HepG2 (cell line): ENCODE results near the gene PSMA3. TPM values are rescaled to one million over a fixed set of nuclear protein-coding genes. Genes with fewer than 3 reads are reported as not detected.

Source experiments
- CCDC6 ChIP-seq: sonication (generic); formaldehyde crosslinking; IDR thresholded peaks from 2 replicates; pipeline ENCODE4 v1.8.1; 2022; ENCODE audit warnings: mild to moderate bottlenecking, missing genetic modification reagents, moderate library complexity
- ELF4 ChIP-seq: sonication (generic); formaldehyde crosslinking; IDR thresholded peaks from 2 replicates; pipeline ENCODE4 v1.5.0; 2020; ENCODE audit warnings: missing genetic modification reagents, mild to moderate bottlenecking, moderate library complexity, borderline replicate concordance
- FOSL1 ChIP-seq: sonication (generic); formaldehyde crosslinking; IDR thresholded peaks from 2 replicates; pipeline ENCODE4 v1.9.0; 2021; ENCODE audit warnings: missing genetic modification reagents, borderline replicate concordance
- HNRNPLL ChIP-seq: fragments of 200-400 bp; formaldehyde crosslinking; IDR thresholded peaks from 2 replicates; pipeline ENCODE4 v1.6.1; 2017; ENCODE audit warnings: mild to moderate bottlenecking, low read depth, low read length; ENCODE audit not compliant: poor library complexity, severe bottlenecking
- KDM5A ChIP-seq: fragments of 200-600 bp; sonication (generic); IDR thresholded peaks from 2 replicates; pipeline ENCODE4 v1.7.0; 2018; ENCODE audit warnings: antibody characterized with exemption, mild to moderate bottlenecking, low read length, borderline replicate concordance
- MAFF ChIP-seq: IDR thresholded peaks from 2 replicates; pipeline ENCODE4 v1.6.1; 2011; ENCODE audit warnings: low read depth, low read length, improper control_type of control experiment
- MAFG ChIP-seq: sonication (generic); formaldehyde crosslinking; IDR thresholded peaks from 2 replicates; pipeline ENCODE4 v1.5.1; 2020; ENCODE audit warnings: mild to moderate bottlenecking, missing genetic modification reagents
- MXD4 ChIP-seq: IDR thresholded peaks from 2 replicates; pipeline ENCODE4 v1.6.1; 2016; ENCODE audit warnings: mild to moderate bottlenecking, missing biosample characterization, missing genetic modification reagents
- NCOA2 ChIP-seq: sonication (generic); formaldehyde crosslinking; IDR thresholded peaks from 2 replicates; pipeline ENCODE4 v1.8.0; 2022; ENCODE audit warnings: inconsistent platforms
- POGZ ChIP-seq: sonication (generic); formaldehyde crosslinking; IDR thresholded peaks from 2 replicates; pipeline ENCODE4 v1.4.0; 2020; ENCODE audit warnings: mild to moderate bottlenecking, missing genetic modification reagents
- SOX13 ChIP-seq, 3 experiments: fragments of 450-650 bp in 1 of 3; sonication (generic) in 1 of 3; formaldehyde crosslinking in 1 of 3; IDR thresholded peaks in 2 of 3; conservative IDR thresholded peaks in 1 of 3; 2 replicates each; pipeline versions ENCODE4 v1.5.0 to v1.6.1; 2016 to 2020; ENCODE audit warnings: antibody characterized with exemption in 1 of 3, mild to moderate bottlenecking in 1 of 3, missing compliant biosample characterization in 1 of 3, missing genetic modification reagents in 1 of 3, moderate library complexity in 1 of 3
- STAG1 ChIP-seq: sonication (generic); formaldehyde crosslinking; IDR thresholded peaks from 2 replicates; pipeline ENCODE4 v1.4.0; 2020; ENCODE audit warnings: missing genetic modification reagents
- TRIM24 ChIP-seq: sonication (generic); formaldehyde crosslinking; IDR thresholded peaks from 2 replicates; pipeline ENCODE4 v1.8.0; 2022; ENCODE audit warnings: mild to moderate bottlenecking, missing genetic modification reagents
- ZFP90 ChIP-seq: sonication (generic); formaldehyde crosslinking; IDR thresholded peaks from 2 replicates; pipeline ENCODE4 v1.8.0; 2022; ENCODE audit warnings: missing genetic modification reagents, mild to moderate bottlenecking, inconsistent platforms, borderline replicate concordance
- ZNF207 ChIP-seq: fragments of 450-650 bp; IDR thresholded peaks from 2 replicates; pipeline ENCODE4 v1.6.1; 2016; ENCODE audit warnings: antibody characterized with exemption, borderline replicate concordance
- ZNF777 ChIP-seq: sonication (generic); formaldehyde crosslinking; IDR thresholded peaks from 2 replicates; pipeline ENCODE4 v1.4.0; 2020; ENCODE audit warnings: missing genetic modification reagents
- ZSCAN9 ChIP-seq: IDR thresholded peaks from 2 replicates; pipeline ENCODE4 v1.6.1; 2016; ENCODE audit warnings: borderline replicate concordance
- polyA plus RNA-seq, 8 experiments: library from polyadenylated mRNA; depleted of rRNA in 3 of 8; stranded (reverse) in 7 of 8; unstranded in 1 of 8; fragments of >200 nt; fragmentation: Illumina TruSeq in 4 of 8; extraction: Trizol in 4 of 8; gene quantifications; 2 replicates each; pipeline versions ENCODE4 v1.2.1 to v1.2.3, GENCODE V29; 2011 to 2016; ENCODE audit warnings: low read depth in 4 of 8, missing spikeins in 1 of 8, mixed read lengths in 1 of 8; ENCODE audit not compliant: insufficient read depth in 1 of 8
- total RNA-seq, 5 experiments: library from RNA; depleted of rRNA; stranded (reverse); fragments of >200 nt; fragmentation: Illumina TruSeq; extraction: Trizol; gene quantifications; 2 replicates each; pipeline ENCODE4 v1.2.3, GENCODE V29; 2016; ENCODE audit warnings: low read depth in 1 of 5
- TF ChIP-seq, protein P1 (sequence below): sonication (generic); formaldehyde crosslinking; conservative IDR thresholded peaks from 2 replicates; pipeline ENCODE4 v1.8.0; 2022; ENCODE audit warnings: missing genetic modification reagents
- TF ChIP-seq, protein P2 (sequence below): sonication (generic); formaldehyde crosslinking; IDR thresholded peaks from 2 replicates; pipeline ENCODE4 v1.4.0; 2020; ENCODE audit warnings: mild to moderate bottlenecking, missing genetic modification reagents, borderline replicate concordance
- TF ChIP-seq, protein P3 (sequence below): sonication (generic); formaldehyde crosslinking; IDR thresholded peaks from 2 replicates; pipeline ENCODE4 v1.4.0; 2020; ENCODE audit warnings: missing genetic modification reagents
- TF ChIP-seq, protein P4 (sequence below): sonication (generic); formaldehyde crosslinking; IDR thresholded peaks from 2 replicates; pipeline ENCODE4 v1.5.0; 2020; ENCODE audit warnings: mild to moderate bottlenecking, missing genetic modification reagents

The PSMA3 gene
- total and polyA plus RNA-seq, 2 of the 13 experiments (the other 11 are each of a cell fraction or from before 2014, with no cell fraction given): 232 to 275 TPM

DNA sequence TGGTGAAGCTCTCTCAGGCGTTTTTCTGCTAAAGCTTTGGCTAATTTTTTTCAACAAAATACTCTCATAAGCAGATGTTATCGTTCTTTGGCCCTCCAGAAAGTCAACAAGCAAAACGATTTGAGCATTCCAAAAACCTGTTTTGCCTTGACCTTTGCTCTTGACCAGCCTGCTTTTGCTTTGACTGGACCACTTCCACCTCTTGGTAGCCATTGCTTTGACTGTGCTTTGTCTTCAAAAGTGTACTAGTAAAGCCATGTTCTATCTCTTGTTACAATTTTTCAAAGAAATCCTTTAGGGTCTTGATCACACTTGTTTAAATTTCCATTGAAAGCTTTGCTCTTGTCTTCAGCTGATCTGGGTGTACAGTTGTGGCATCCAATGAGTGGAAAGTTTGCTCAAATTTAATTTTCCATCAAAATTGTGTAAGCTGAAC lies 43.0 kb downstream of the PSMA3 start (continued):
- no peak for TF ChIP-seq ELF4 (CRISPR knock-in tag)
- TF ChIP-seq, protein P1, sequence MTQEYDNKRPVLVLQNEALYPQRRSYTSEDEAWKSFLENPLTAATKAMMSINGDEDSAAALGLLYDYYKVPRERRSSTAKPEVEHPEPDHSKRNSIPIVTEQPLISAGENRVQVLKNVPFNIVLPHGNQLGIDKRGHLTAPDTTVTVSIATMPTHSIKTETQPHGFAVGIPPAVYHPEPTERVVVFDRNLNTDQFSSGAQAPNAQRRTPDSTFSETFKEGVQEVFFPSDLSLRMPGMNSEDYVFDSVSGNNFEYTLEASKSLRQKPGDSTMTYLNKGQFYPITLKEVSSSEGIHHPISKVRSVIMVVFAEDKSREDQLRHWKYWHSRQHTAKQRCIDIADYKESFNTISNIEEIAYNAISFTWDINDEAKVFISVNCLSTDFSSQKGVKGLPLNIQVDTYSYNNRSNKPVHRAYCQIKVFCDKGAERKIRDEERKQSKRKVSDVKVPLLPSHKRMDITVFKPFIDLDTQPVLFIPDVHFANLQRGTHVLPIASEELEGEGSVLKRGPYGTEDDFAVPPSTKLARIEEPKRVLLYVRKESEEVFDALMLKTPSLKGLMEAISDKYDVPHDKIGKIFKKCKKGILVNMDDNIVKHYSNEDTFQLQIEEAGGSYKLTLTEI (CRISPR knock-in tag): no peak
- no peak for TF ChIP-seq TRIM24 (CRISPR knock-in tag)
- TF ChIP-seq, protein P2, sequence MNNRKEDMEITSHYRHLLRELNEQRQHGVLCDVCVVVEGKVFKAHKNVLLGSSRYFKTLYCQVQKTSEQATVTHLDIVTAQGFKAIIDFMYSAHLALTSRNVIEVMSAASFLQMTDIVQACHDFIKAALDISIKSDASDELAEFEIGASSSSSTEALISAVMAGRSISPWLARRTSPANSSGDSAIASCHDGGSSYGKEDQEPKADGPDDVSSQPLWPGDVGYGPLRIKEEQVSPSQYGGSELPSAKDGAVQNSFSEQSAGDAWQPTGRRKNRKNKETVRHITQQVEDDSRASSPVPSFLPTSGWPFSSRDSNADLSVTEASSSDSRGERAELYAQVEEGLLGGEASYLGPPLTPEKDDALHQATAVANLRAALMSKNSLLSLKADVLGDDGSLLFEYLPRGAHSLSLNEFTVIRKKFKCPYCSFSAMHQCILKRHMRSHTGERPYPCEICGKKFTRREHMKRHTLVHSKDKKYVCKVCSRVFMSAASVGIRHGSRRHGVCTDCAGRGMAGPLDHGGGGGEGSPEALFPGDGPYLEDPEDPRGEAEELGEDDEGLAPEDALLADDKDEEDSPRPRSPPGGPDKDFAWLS (CRISPR knock-in tag): no peak
- TF ChIP-seq FOSL1 (CRISPR knock-in tag): no peak
- no peak for TF ChIP-seq MAFG (CRISPR knock-in tag)
- TF ChIP-seq CCDC6 (CRISPR knock-in tag): no peak
- 0 out of 2 replicates have a peak, but pooled peaks have one; percentile 24 for TF ChIP-seq MXD4 (CRISPR knock-in tag)
- TF ChIP-seq POGZ (CRISPR knock-in tag): peak; percentile 95
- 0 out of 2 replicates have a peak, but pooled peaks have one; percentile 30 for TF ChIP-seq ZSCAN9
- TF ChIP-seq HNRNPLL: no peak
- peak; percentile 85 for TF ChIP-seq NCOA2 (CRISPR knock-in tag)
- no peak for TF ChIP-seq MAFF
- TF ChIP-seq, protein P3, sequence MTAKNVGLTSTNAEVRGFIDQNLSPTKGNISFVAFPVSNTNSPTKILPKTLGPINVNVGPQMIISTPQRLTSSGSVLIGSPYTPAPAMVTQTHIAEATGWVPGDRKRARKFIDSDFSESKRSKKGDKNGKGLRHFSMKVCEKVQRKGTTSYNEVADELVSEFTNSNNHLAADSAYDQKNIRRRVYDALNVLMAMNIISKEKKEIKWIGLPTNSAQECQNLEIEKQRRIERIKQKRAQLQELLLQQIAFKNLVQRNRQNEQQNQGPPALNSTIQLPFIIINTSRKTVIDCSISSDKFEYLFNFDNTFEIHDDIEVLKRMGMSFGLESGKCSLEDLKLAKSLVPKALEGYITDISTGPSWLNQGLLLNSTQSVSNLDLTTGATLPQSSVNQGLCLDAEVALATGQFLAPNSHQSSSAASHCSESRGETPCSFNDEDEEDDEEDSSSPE: no peak
- TF ChIP-seq ZNF207: no peak
- no peak for TF ChIP-seq STAG1 (CRISPR knock-in tag)
- TF ChIP-seq, protein P4, sequence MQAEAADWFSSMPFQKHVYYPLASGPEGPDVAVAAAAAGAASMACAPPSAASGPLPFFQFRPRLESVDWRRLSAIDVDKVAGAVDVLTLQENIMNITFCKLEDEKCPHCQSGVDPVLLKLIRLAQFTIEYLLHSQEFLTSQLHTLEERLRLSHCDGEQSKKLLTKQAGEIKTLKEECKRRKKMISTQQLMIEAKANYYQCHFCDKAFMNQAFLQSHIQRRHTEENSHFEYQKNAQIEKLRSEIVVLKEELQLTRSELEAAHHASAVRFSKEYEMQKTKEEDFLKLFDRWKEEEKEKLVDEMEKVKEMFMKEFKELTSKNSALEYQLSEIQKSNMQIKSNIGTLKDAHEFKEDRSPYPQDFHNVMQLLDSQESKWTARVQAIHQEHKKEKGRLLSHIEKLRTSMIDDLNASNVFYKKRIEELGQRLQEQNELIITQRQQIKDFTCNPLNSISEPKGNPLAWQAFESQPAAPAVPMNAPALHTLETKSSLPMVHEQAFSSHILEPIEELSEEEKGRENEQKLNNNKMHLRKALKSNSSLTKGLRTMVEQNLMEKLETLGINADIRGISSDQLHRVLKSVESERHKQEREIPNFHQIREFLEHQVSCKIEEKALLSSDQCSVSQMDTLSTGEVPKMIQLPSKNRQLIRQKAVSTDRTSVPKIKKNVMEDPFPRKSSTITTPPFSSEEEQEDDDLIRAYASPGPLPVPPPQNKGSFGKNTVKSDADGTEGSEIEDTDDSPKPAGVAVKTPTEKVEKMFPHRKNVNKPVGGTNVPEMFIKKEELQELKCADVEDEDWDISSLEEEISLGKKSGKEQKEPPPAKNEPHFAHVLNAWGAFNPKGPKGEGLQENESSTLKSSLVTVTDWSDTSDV: no peak
- no peak for TF ChIP-seq KDM5A
- no peak for TF ChIP-seq SOX13 (IDR thresholded peaks at IDR 0.05)
- TF ChIP-seq SOX13 (CRISPR knock-in tag; conservative IDR thresholded peaks at IDR 0.05 in 1 of 2, IDR thresholded peaks at IDR 0.05 in 1 of 2): peak in 1 of 2 experiments; percentile 88; a peak in 2 of 4 replicates
- TF ChIP-seq ZFP90: 0 out of 2 replicates have a peak, but pooled peaks have one; percentile 48
- TF ChIP-seq ZNF777 (CRISPR knock-in tag): no peak
